DOHH2 (cell line): ENCODE data around the gene CRY1.

ENCODE experiments used
- CTCF ChIP-seq: fragments of 200-600 bp; sonication (generic); IDR thresholded peaks from one replicate; pipeline ENCODE4 v1.5.1; 2014; ENCODE audit warnings: antibody characterized with exemption, mild to moderate bottlenecking, low read depth, low read length; ENCODE audit not compliant: poor library complexity, severe bottlenecking
- EZH2phosphoT487 ChIP-seq: fragments of 200-600 bp; sonication (generic); IDR thresholded peaks from 2 replicates; pipeline ENCODE4 v1.6.1; 2017; ENCODE audit warnings: borderline replicate concordance, mild to moderate bottlenecking, antibody characterized with exemption, low read length, moderate library complexity, mixed read lengths

- TF ChIP-seq CTCF (no peak), EZH2phosphoT487 (no peak)
Observed at GRCh38 chr12:107035733-107036132, 57.6 kb downstream of the CRY1 start.
